GM21723 (cell line): ENCODE results near the gene IL2RG.

ENCODE experiments used
- ATAC-seq: cut with Tn5 transposase; IDR thresholded peaks from one replicate; pipeline ENCODE4 v1.9.1; 2021; ENCODE audit warnings: mild to moderate bottlenecking, moderate library complexity; ENCODE audit not compliant: unreplicated experiment

Gene IL2RG

DNA sequence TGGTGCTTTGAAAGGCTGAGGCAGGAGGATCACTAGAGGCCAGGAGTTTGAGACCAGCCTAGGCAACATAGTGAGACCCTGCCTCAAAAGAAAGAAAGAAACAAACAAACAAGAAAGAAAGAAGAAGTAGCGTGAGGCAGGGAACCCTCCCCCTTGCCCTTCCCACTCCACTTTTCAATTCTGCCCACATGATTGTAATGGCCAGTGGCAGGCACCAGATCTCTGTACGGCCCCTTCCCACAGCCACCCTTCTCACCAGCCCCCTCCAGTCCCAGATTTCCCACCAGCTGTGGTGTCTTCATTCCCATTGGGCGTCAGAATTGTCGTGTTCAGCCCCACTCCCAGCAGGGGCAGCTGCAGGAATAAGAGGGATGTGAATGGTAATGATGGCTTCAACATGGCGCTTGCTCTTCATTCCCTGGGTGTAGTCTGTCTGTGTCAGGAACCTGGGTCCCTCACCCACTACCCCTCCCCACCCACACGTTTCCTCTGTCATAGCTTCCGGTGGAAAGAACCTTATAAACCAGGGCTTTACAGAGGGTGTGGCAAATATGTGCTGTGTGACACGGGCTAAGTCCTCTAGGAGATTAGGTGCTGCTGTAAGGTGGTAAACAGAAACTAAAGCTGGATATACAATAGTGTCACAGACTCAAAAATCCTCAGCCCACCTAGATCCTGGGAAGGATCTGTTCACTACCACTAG lies at the start of gene IL2RG:
Gene IL2RG, minus strand, starts transcription at position 437 of the 703 bp plus-strand sequence. Its CDS starts 38 bp downstream, at position 399.
- peak; percentile 89 for ATAC-seq

GRCh38 chrX:71160475-71160874 lies 49.1 kb upstream of the IL2RG start:
- ATAC-seq: no peak

- ATAC-seq: no peak
Measured at GRCh38 chrX:71159335-71159734, 48.0 kb upstream of the IL2RG start.

GRCh38 chrX:71158603-71159002 lies 47.2 kb upstream of the IL2RG start:
- no peak for ATAC-seq

DNA sequence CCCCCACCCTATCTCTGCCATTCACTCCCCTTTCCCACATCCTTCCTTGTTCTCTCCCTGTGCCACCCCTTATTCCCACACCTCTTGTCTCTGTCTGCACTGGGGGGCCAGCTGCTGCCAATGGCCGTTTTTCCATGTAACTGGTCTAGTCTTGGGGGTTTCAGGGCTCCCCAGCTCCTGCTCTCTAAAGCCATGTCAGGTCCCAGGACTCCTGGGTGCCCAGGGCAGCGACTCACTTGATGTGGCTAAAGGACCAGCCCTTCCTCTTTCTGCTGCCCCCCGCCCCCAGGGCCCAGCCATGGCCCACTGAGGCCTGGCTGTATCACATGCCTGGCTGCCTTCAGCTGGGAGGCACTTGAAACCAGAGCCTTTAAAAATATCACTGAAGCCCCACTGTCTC lies 43.3 kb upstream of the IL2RG start:
- ATAC-seq: no peak

DNA sequence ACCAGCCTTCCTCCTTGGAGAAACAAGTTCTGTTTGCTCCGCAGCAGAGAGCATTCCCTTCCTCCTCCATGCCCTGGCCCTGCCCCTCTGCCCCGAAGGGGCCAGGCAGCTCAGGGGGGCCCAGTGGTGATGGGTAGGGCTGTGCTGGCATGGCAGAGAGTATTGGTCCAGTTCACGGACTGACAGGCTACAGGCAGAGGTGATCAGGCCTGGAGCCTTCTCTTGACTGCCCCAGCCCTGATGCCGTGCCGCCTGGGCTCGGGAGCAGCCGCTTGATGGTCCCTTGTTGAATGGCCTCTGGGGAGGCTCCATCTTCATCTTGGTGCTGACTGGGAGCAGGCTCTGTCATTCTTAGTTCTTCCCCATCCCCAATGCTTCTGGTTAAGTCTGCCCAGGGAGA lies 42.8 kb upstream of the IL2RG start:
- ATAC-seq: no peak

GRCh38 chrX:71151366-71151765 lies 40.0 kb upstream of the IL2RG start:
- no peak for ATAC-seq

- ATAC-seq: no peak
Measured at GRCh38 chrX:71148278-71148663, 36.9 kb upstream of the IL2RG start.

DNA sequence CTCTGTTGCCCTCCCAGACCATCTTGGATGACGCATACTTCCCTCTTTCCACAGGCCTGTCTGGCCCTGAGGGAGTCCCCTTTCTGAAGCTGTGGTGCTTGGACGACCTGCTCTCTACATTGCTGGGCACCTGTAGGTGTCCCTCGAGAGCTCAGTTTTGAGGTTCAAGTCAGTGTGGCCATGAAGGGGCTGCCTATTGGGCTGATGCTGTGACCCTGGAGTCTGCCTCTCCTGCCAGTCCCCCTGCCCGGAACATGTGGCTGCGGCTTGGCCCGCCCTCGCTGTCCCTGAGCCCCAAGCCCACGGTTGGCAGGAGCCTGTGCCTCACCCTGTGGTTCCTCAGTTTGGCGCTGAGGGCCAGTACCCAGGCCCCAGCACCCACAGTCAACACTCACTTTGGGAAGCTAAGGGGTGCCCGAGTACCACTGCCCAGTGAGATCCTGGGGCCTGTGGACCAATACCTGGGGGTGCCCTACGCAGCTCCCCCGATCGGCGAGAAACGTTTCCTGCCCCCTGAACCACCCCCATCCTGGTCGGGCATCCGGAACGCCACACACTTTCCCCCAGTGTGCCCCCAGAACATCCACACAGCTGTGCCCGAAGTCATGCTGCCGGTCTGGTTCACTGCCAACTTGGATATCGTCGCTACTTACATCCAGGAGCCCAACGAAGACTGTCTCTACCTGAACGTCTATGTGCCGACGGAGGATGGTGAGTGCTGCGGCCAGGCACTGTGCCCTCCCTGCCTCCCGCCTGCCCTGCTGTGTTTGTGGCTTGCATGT lies 36.3 kb upstream of the IL2RG start:
- no peak for ATAC-seq

- no peak for ATAC-seq
Measured at GRCh38 chrX:71144651-71145050, 33.3 kb upstream of the IL2RG start, which contains the start of gene NLGN3. TSS of gene NLGN3 (plus strand) at chrX:71144841. CDS start at chrX:71147750, 2,909 bp downstream.

- ATAC-seq: no peak
Measured at GRCh38 chrX:71143508-71143907, 32.1 kb upstream of the IL2RG start.

GRCh38 chrX:71140440-71140839 lies 29.1 kb upstream of the IL2RG start:
- ATAC-seq: no peak

GRCh38 chrX:71131510-71131909 lies 20.1 kb upstream of the IL2RG start:
- no peak for ATAC-seq

- ATAC-seq: peak; percentile 86
Measured at GRCh38 chrX:71128915-71129765, 17.8 kb upstream of the IL2RG start.

- ATAC-seq: no peak
Measured at GRCh38 chrX:71128166-71128833, 16.9 kb upstream of the IL2RG start.

DNA sequence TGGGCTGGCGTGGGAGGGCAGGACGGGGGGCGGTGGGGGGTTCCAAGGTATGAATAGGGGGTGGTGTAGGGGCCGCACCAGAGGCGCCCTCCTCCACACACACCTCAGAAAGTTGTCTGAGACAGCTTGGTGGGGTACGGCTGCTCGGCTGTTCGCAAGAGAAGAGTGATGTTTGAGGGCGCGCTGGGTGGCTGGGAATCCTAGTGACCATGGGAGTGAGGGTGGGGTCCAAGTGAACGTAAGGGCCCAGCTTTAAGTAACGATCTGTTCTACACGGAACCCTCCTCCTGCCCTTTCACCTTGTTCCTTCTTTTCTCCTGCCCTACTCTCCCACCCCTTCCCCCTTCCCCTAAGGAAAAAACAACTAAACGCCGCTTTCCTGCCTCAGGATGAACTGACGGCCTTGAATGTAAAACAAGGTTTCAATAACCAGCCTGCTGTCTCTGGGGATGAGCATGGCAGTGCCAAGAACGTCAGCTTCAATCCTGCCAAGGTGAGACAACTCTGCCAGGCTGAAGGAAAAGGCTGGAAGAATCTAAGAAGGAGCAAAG lies 7.7 kb upstream of the IL2RG start:
- no peak for ATAC-seq

- ATAC-seq: peak; percentile 91
Measured at GRCh38 chrX:71118032-71118984, 6.9 kb upstream of the IL2RG start, which contains the start of gene MED12. TSS of gene MED12 (plus strand) at chrX:71118596. CDS start at chrX:71118755, 159 bp downstream.

- ATAC-seq: no peak
Measured at GRCh38 chrX:71117358-71117757, 6.0 kb upstream of the IL2RG start.

GRCh38 chrX:71111921-71112431 lies 599 bp upstream of the IL2RG start:
- peak; percentile 29 for ATAC-seq
